ENCODE data around the gene MUC13. TPM values are rescaled to one million over a fixed set of nuclear protein-coding genes. Genes with fewer than 3 reads are reported as not detected.

MUC13 gene
- total and polyA plus RNA-seq, 7 donors = 1.4 to 440 (median 119) TPM; not detected in 3

GRCh38 chr3:124887932-124888298, 46.6 kb downstream of the MUC13 start:
- no peaks in the 10 kb centered on the region for H3K9me3 ChIP-seq
- TF ChIP-seq POLR2AphosphoS5 (IDR thresholded peaks at IDR 0.05) (no peak), POLR2A (IDR thresholded peaks at IDR 0.05) (no peak), CTCF (IDR thresholded peaks at IDR 0.05) (no peak), EP300 (IDR thresholded peaks at IDR 0.05) (no peak)
- DNase-seq = no peak
- WGBS, 2 donors = 85 to 88% methylated on average over 11 of the region's 11 CpGs
- intact Hi-C loops (cut with DNase I) = loop anchor here (2.0 to 5.0 kb wide), 2 partner anchors 41 to 117 kb away; no protein-coding TSS in a partner anchor
- H3K4me3 ChIP-seq = peak overlapping the region in 3 of 4 donors; percentile 78 to 94 (median 93)
- H3K27ac ChIP-seq = peak overlapping the region; percentile 92 to 95 (median 93)
- H3K4me1 ChIP-seq = peaks cover 0 to 39% (median 28%) of the 10 kb centered on the region in 4 donors
- H3K27me3 ChIP-seq = no peaks in the 10 kb centered on the region
- no peaks in the 10 kb centered on the region for H3K36me3 ChIP-seq

GRCh38 chr3:124887177-124887931, 47.2 kb downstream of the MUC13 start, which contains the start of gene ITGB5:
ITGB5 (minus strand) TSS chr3:124887365; CDS start chr3:124887000, 365 bp downstream.
- Histone ChIP-seq H3K9me3 (no peaks in the 10 kb centered on the region), H3K36me3 (no peaks in the 10 kb centered on the region), H3K4me1 (peaks cover 0 to 43% (median 33%) of the 10 kb centered on the region in 4 donors), H3K4me3 (peak within 1 kb of the TSS; percentile 70 to 94 (median 86)), H3K27ac (peak within 1 kb of the TSS; percentile 92 to 95 (median 93)), H3K27me3 (no peaks in the 10 kb centered on the region)
- 1 to 2% methylated on average over 78 of the region's 78 CpGs for WGBS, 2 donors
- TF ChIP-seq POLR2A (IDR thresholded peaks at IDR 0.05) = peak; percentile 52 to 65
- TF ChIP-seq CTCF (IDR thresholded peaks at IDR 0.05) = no peak
- peak; percentile 57 to 81 (median 76) for TF ChIP-seq POLR2AphosphoS5 (IDR thresholded peaks at IDR 0.05)
- TF ChIP-seq EP300 (IDR thresholded peaks at IDR 0.05) = no peak
- peak; percentile 93 for DNase-seq
- intact Hi-C loops (cut with DNase I) = loop anchor here (2.0 to 5.0 kb wide), 2 partner anchors 40 to 117 kb away; no protein-coding TSS in a partner anchor

- WGBS, 2 donors = 1 to 2% methylated on average over 87 of the region's 87 CpGs
- H3K4me1 ChIP-seq = peaks cover 0 to 49% (median 37%) of the 10 kb centered on the region in 4 donors
- no peaks in the 10 kb centered on the region for H3K36me3 ChIP-seq
- DNase-seq = peak; percentile 75
- peak overlapping the region; percentile 92 to 95 (median 93) for H3K27ac ChIP-seq
- no peaks in the 10 kb centered on the region for H3K9me3 ChIP-seq
- intact Hi-C loops (cut with DNase I) = loop anchor here (2.0 to 5.0 kb wide), 2 partner anchors 39 to 116 kb away; no protein-coding TSS in a partner anchor
- H3K4me3 ChIP-seq = peak overlapping the region; percentile 70 to 94 (median 86)
- H3K27me3 ChIP-seq = no peaks in the 10 kb centered on the region
- TF ChIP-seq POLR2AphosphoS5 (IDR thresholded peaks at IDR 0.05) (peak in 2 of 4 donors; percentile 44 to 67), EP300 (IDR thresholded peaks at IDR 0.05) (no peak), POLR2A (IDR thresholded peaks at IDR 0.05) (peak in 1 of 2 donors; percentile 25)
These were observed 48.1 kb downstream of the MUC13 start for GRCh38 chr3:124886168-124887056.

GRCh38 chr3:124885466-124886167, 48.9 kb downstream of the MUC13 start:
- Histone ChIP-seq H3K4me1 (peaks cover 0 to 49% (median 37%) of the 10 kb centered on the region in 4 donors), H3K9me3 (no peaks in the 10 kb centered on the region), H3K4me3 (peak overlapping the region; percentile 70 to 94 (median 86)), H3K27ac (peak overlapping the region; percentile 92 to 95 (median 93)), H3K36me3 (no peaks in the 10 kb centered on the region), H3K27me3 (no peaks in the 10 kb centered on the region)
- intact Hi-C loops (cut with DNase I) = loop anchor here (2.0 to 5.0 kb wide), 2 partner anchors 38 to 115 kb away; no protein-coding TSS in a partner anchor
- DNase-seq = peak; percentile 63
- WGBS, 2 donors = 31 to 42% methylated on average over 17 of the region's 17 CpGs
- TF ChIP-seq CTCF (IDR thresholded peaks at IDR 0.05) = no peak
- TF ChIP-seq POLR2A (IDR thresholded peaks at IDR 0.05) = no peak
- no peak for TF ChIP-seq POLR2AphosphoS5 (IDR thresholded peaks at IDR 0.05)
- no peak for TF ChIP-seq EP300 (IDR thresholded peaks at IDR 0.05)
